Activated T-cell treated with anti-CD3 and anti-CD28 coated beads, Interleukin-2, amount 50 U/mL, for 4 hours (primary cell): ENCODE data around the gene RAD51B. TPM values are rescaled to one million over a fixed set of nuclear protein-coding genes. Genes with fewer than 3 reads are reported as not detected.
A peak's percentile ranks its signal among the peaks of the same experiment; 100 is the strongest.

Source experiments
- ATAC-seq, 2 donors: fragments of 200-7000 bp; cut with Tn5 transposase; one replicate each; pipeline ENCODE4 v1.10.0; 2021
- DNase-seq: peaks from one replicate; pipeline ENCODE4 v3.0.0-alpha.2; 2020
- H3K27me3 Mint-ChIP-seq: one replicate; pipeline ENCODE4 v1.8.0; 2021; ENCODE audit warnings: low read depth, mixed read lengths
- H3K36me3 Mint-ChIP-seq: one replicate; pipeline ENCODE4 v1.8.0; 2022; ENCODE audit warnings: mixed read lengths; ENCODE audit not compliant: insufficient read depth
- H3K4me1 Mint-ChIP-seq: one replicate; pipeline ENCODE4 v1.8.0; 2021; ENCODE audit warnings: low read depth, mixed read lengths
- H3K4me3 Mint-ChIP-seq: one replicate; pipeline ENCODE4 v1.8.0; 2021; ENCODE audit warnings: mild to moderate bottlenecking, moderate library complexity, mixed read lengths
- H3K9me3 Mint-ChIP-seq: one replicate; pipeline ENCODE4 v1.8.0; 2021; ENCODE audit warnings: mixed read lengths
- total RNA-seq, 3 donors: library from RNA; stranded (reverse); gene quantifications; one replicate each; pipeline ENCODE4 v1.2.1, GENCODE V29; 2021

The RAD51B gene
- total RNA-seq, 3 donors from 2014 or later = 10.6 to 16.1 (median 14.2) TPM

- no peaks in the 10 kb centered on the region for H3K36me3 Mint-ChIP-seq
- H3K4me1 Mint-ChIP-seq = peaks cover 5% of the 10 kb centered on the region
- H3K4me3 Mint-ChIP-seq = no peak overlapping the region
- no peak for DNase-seq
- ATAC-seq = no peak
- no peaks in the 10 kb centered on the region for H3K27me3 Mint-ChIP-seq
- no peaks in the 10 kb centered on the region for H3K9me3 Mint-ChIP-seq
Measured at GRCh38 chr14:67938071-67938470, 118.5 kb downstream of the RAD51B start.

- H3K4me3 Mint-ChIP-seq = no peak overlapping the region
- H3K36me3 Mint-ChIP-seq = no peaks in the 10 kb centered on the region
- ATAC-seq (no peak), DNase-seq (no peak)
- H3K27me3 Mint-ChIP-seq = no peaks in the 10 kb centered on the region
- no peaks in the 10 kb centered on the region for H3K4me1 Mint-ChIP-seq
- H3K9me3 Mint-ChIP-seq = no peaks in the 10 kb centered on the region
Measured at GRCh38 chr14:67940486-67941455, 121.2 kb downstream of the RAD51B start.

- H3K36me3 Mint-ChIP-seq = no peaks in the 10 kb centered on the region
- ATAC-seq = no peak
- H3K27me3 Mint-ChIP-seq = no peaks in the 10 kb centered on the region
- no peaks in the 10 kb centered on the region for H3K4me1 Mint-ChIP-seq
- no peaks in the 10 kb centered on the region for H3K9me3 Mint-ChIP-seq
- no peak for DNase-seq
- H3K4me3 Mint-ChIP-seq = no peak overlapping the region
Measured at GRCh38 chr14:67941456-67942018, 122.0 kb downstream of the RAD51B start.

- H3K9me3 Mint-ChIP-seq = no peaks in the 10 kb centered on the region
- H3K36me3 Mint-ChIP-seq = no peaks in the 10 kb centered on the region
- no peaks in the 10 kb centered on the region for H3K4me1 Mint-ChIP-seq
- H3K27me3 Mint-ChIP-seq = no peaks in the 10 kb centered on the region
- no peak overlapping the region for H3K4me3 Mint-ChIP-seq
- ATAC-seq = no peak
- no peak for DNase-seq
Measured at GRCh38 chr14:67942080-67942710, 122.6 kb downstream of the RAD51B start.

GRCh38 chr14:67943947-67944346 is 124.4 kb downstream of the RAD51B start:
- peak; percentile 21 for DNase-seq
- Mint-ChIP-seq H3K27me3 (no peaks in the 10 kb centered on the region), H3K4me3 (no peak overlapping the region), H3K36me3 (no peaks in the 10 kb centered on the region), H3K9me3 (no peaks in the 10 kb centered on the region), H3K4me1 (no peaks in the 10 kb centered on the region)
- ATAC-seq = peak; percentile 56 to 74

- Mint-ChIP-seq H3K9me3 (no peaks in the 10 kb centered on the region), H3K4me3 (no peak overlapping the region), H3K27me3 (no peaks in the 10 kb centered on the region), H3K36me3 (no peaks in the 10 kb centered on the region), H3K4me1 (no peaks in the 10 kb centered on the region)
- DNase-seq (no peak), ATAC-seq (no peak)
Measured at GRCh38 chr14:67944605-67945004, 125.0 kb downstream of the RAD51B start.

- H3K27me3 Mint-ChIP-seq = no peaks in the 10 kb centered on the region
- no peak overlapping the region for H3K4me3 Mint-ChIP-seq
- DNase-seq = no peak
- no peaks in the 10 kb centered on the region for H3K36me3 Mint-ChIP-seq
- no peaks in the 10 kb centered on the region for H3K9me3 Mint-ChIP-seq
- H3K4me1 Mint-ChIP-seq = no peaks in the 10 kb centered on the region
- ATAC-seq = no peak
Measured at GRCh38 chr14:67949771-67950170, 130.2 kb downstream of the RAD51B start.

GRCh38 chr14:67950386-67950785 is 130.8 kb downstream of the RAD51B start:
- ATAC-seq (no peak), DNase-seq (no peak)
- Mint-ChIP-seq H3K9me3 (no peaks in the 10 kb centered on the region), H3K4me3 (no peak overlapping the region), H3K36me3 (no peaks in the 10 kb centered on the region), H3K4me1 (no peaks in the 10 kb centered on the region), H3K27me3 (no peaks in the 10 kb centered on the region)

- ATAC-seq (no peak), DNase-seq (no peak)
- H3K36me3 Mint-ChIP-seq = no peaks in the 10 kb centered on the region
- no peaks in the 10 kb centered on the region for H3K27me3 Mint-ChIP-seq
- H3K9me3 Mint-ChIP-seq = no peaks in the 10 kb centered on the region
- no peak overlapping the region for H3K4me3 Mint-ChIP-seq
- no peaks in the 10 kb centered on the region for H3K4me1 Mint-ChIP-seq
Measured at GRCh38 chr14:67951529-67952135, 132.1 kb downstream of the RAD51B start.

GRCh38 chr14:67952381-67952780 is 132.8 kb downstream of the RAD51B start:
- DNase-seq = no peak
- no peak for ATAC-seq
- H3K27me3 Mint-ChIP-seq = no peaks in the 10 kb centered on the region
- H3K9me3 Mint-ChIP-seq = no peaks in the 10 kb centered on the region
- H3K4me1 Mint-ChIP-seq = no peaks in the 10 kb centered on the region
- H3K4me3 Mint-ChIP-seq = no peak overlapping the region
- H3K36me3 Mint-ChIP-seq = no peaks in the 10 kb centered on the region

GRCh38 chr14:67952786-67953185 is 133.2 kb downstream of the RAD51B start:
- H3K4me1 Mint-ChIP-seq = no peaks in the 10 kb centered on the region
- DNase-seq (no peak), ATAC-seq (no peak)
- H3K27me3 Mint-ChIP-seq = no peaks in the 10 kb centered on the region
- no peaks in the 10 kb centered on the region for H3K9me3 Mint-ChIP-seq
- no peaks in the 10 kb centered on the region for H3K36me3 Mint-ChIP-seq
- H3K4me3 Mint-ChIP-seq = no peak overlapping the region

GRCh38 chr14:67955261-67955660 is 135.7 kb downstream of the RAD51B start:
- no peak for ATAC-seq
- H3K4me1 Mint-ChIP-seq = no peaks in the 10 kb centered on the region
- no peak for DNase-seq
- H3K4me3 Mint-ChIP-seq = no peak overlapping the region
- H3K27me3 Mint-ChIP-seq = no peaks in the 10 kb centered on the region
- H3K36me3 Mint-ChIP-seq = peaks cover 1% of the 10 kb centered on the region
- H3K9me3 Mint-ChIP-seq = no peaks in the 10 kb centered on the region

- no peak overlapping the region for H3K4me3 Mint-ChIP-seq
- no peaks in the 10 kb centered on the region for H3K4me1 Mint-ChIP-seq
- no peaks in the 10 kb centered on the region for H3K27me3 Mint-ChIP-seq
- no peak for ATAC-seq
- no peak for DNase-seq
- no peaks in the 10 kb centered on the region for H3K9me3 Mint-ChIP-seq
- peaks cover 1% of the 10 kb centered on the region for H3K36me3 Mint-ChIP-seq
Measured at GRCh38 chr14:67957946-67958345, 138.4 kb downstream of the RAD51B start.

GRCh38 chr14:67961676-67962075 is 142.1 kb downstream of the RAD51B start:
- Mint-ChIP-seq H3K9me3 (no peaks in the 10 kb centered on the region), H3K27me3 (no peaks in the 10 kb centered on the region), H3K36me3 (peaks cover 10% of the 10 kb centered on the region), H3K4me3 (no peak overlapping the region), H3K4me1 (no peaks in the 10 kb centered on the region)
- ATAC-seq = no peak
- DNase-seq = no peak
